CD4-positive, alpha-beta T cell (primary cell): ENCODE results near the gene KLRF1. TPM values are rescaled to one million over a fixed set of nuclear protein-coding genes. Genes with fewer than 3 reads are reported as not detected.
"Not testable (repeated sequence)": the region's sequence is repeated elsewhere in the genome, so short reads cannot be mapped to it uniquely, and the experiment has no call there.

Experiments used
- ATAC-seq: fragments of 200-7000 bp; cut with Tn5 transposase; one replicate; pipeline ENCODE4 v1.10.0; 2022; ENCODE audit warnings: mild to moderate bottlenecking; ENCODE audit not compliant: poor library complexity
- CTCF ChIA-PET: fragments of 350-600 bp; sonication (Branson Sonifier 250); formaldehyde crosslinking; loops from one replicate; lab custom pipeline; 2021; ENCODE audit warnings: antibody characterized with exemption, inconsistent platforms; lab: Charles Lee
- POLR2A ChIA-PET: fragments of 350-600 bp; sonication (Branson Sonifier 250); formaldehyde crosslinking; loops from one replicate; lab custom pipeline; 2021; ENCODE audit warnings: antibody characterized with exemption, inconsistent platforms; lab: Charles Lee
- DNase-seq, 14 experiments: peaks; one replicate each; pipeline ENCODE4 v3.0.0-alpha.2; 2013 to 2020; ENCODE audit warnings: mixed read lengths in 2 of 14
- H3K27ac ChIP-seq, 2 donors: one replicate each; pipeline versions ENCODE4 v1.5.1 to v1.7.0; 2013; ENCODE audit warnings: low read length in 2 of 2, low read depth in 1 of 2, mild to moderate bottlenecking in 1 of 2
- H3K27me3 ChIP-seq, 2 experiments: 1 replicate in 1 of 2; 2 replicates in 1 of 2; pipeline versions ENCODE4 v1.6.1 to v1.7.0; 2013; ENCODE audit warnings: low read length in 2 of 2, control low read depth in 1 of 2, mild to moderate bottlenecking in 1 of 2, moderate library complexity in 1 of 2; ENCODE audit not compliant: insufficient read depth in 2 of 2, control insufficient read depth in 1 of 2
- H3K36me3 ChIP-seq: one replicate; pipeline ENCODE4 v1.6.1; 2013; ENCODE audit warnings: low read length, control low read depth; ENCODE audit not compliant: insufficient read depth
- H3K4me1 ChIP-seq: one replicate; pipeline ENCODE4 v1.6.1; 2013; ENCODE audit warnings: low read length, control low read depth; ENCODE audit not compliant: insufficient read depth
- H3K4me3 ChIP-seq: one replicate; pipeline ENCODE4 v1.5.1; 2013; ENCODE audit warnings: mild to moderate bottlenecking, low read length, moderate library complexity
- H3K9me3 ChIP-seq, 2 experiments: 1 replicate in 1 of 2; 2 replicates in 1 of 2; pipeline versions ENCODE4 v1.6.1 to v1.7.0; 2013; ENCODE audit warnings: low read length in 2 of 2, mild to moderate bottlenecking in 2 of 2, control low read depth in 1 of 2, moderate library complexity in 1 of 2; ENCODE audit not compliant: control insufficient read depth in 1 of 2, insufficient read depth in 1 of 2
- H3K27ac Mint-ChIP-seq: one replicate; pipeline ENCODE4 v1.8.0; 2020; ENCODE audit warnings: mixed read lengths
- H3K27me3 Mint-ChIP-seq: one replicate; pipeline ENCODE4 v1.8.0; 2021; ENCODE audit warnings: mixed read lengths
- H3K36me3 Mint-ChIP-seq: one replicate; pipeline ENCODE4 v1.8.0; 2021; ENCODE audit warnings: low read depth, mixed read lengths
- H3K4me1 Mint-ChIP-seq: one replicate; pipeline ENCODE4 v1.8.0; 2021; ENCODE audit warnings: low read depth, mixed read lengths
- H3K4me3 Mint-ChIP-seq: one replicate; pipeline ENCODE4 v1.8.0; 2020; ENCODE audit warnings: mild to moderate bottlenecking, mixed read lengths
- H3K9me3 Mint-ChIP-seq: one replicate; pipeline ENCODE4 v1.8.0; 2020; ENCODE audit warnings: mixed read lengths
- CTCF ChIP-seq: fragments of 200-600 bp; IDR thresholded peaks from one replicate; pipeline ENCODE4 v1.8.0; 2022; ENCODE audit warnings: antibody characterized with exemption, mild to moderate bottlenecking
- intact Hi-C, 2 experiments: fragments of 100-400 bp; cut with DNase I in 1 of 2; cut with micrococcal nuclease in 1 of 2; formaldehyde crosslinking; loops; one replicate each; pipeline versions ENCODE4 v1.15.1 to v1.9.0; 2023 to 2025; cut with DNase I, micrococcal nuclease
- total RNA-seq, 174 experiments: library from RNA in 2 of 174; stranded (reverse) in 2 of 174; gene quantifications; one replicate each; pipeline ENCODE4 v1.2.3 and lab custom pipeline; 2021 to 2026

The KLRF1 gene
- total RNA-seq, 2 experiments from 2014 or later, result 0.44 TPM; not detected in 1

GRCh38 chr12:9870286-9870866 lies 43.1 kb downstream of the KLRF1 start:
- Mint-ChIP-seq H3K27ac (peak overlapping the region; percentile 98), H3K27me3 (no peaks in the 10 kb centered on the region), H3K9me3 (no peaks in the 10 kb centered on the region), H3K4me1 (peaks cover 30% of the 10 kb centered on the region), H3K36me3 (peaks cover 38% of the 10 kb centered on the region), H3K4me3 (peak overlapping the region; percentile 92)
- intact Hi-C loops, result loop anchor here in 1 of 2 experiments (10.0 kb wide), 1 partner anchor 494 kb away; no protein-coding TSS in a partner anchor
- Histone ChIP-seq H3K9me3 (no peaks in the 10 kb centered on the region), H3K4me1 (peaks cover 2% of the 10 kb centered on the region), H3K27ac (peak overlapping the region; percentile 90 to 91), H3K27me3 (no peaks in the 10 kb centered on the region), H3K36me3 (no peaks in the 10 kb centered on the region), H3K4me3 (peak overlapping the region; percentile 76)
- ATAC-seq (no peak), DNase-seq (peak in 4 of 14 experiments; percentile 32 to 43 (median 38))
- ChIA-PET CTCF (interaction anchor here (2.4 kb wide), 1 partner anchor 56 kb away, joined by 8 read pairs; no protein-coding TSS in a partner anchor), POLR2A (interaction anchor here (0.6 to 9.6 kb wide), 10 partner anchors 10 to 920 kb away, joined by 3 to 145 read pairs (median 4); partner anchors contain the start of gene CD69)
- no peak for TF ChIP-seq CTCF

GRCh38 chr12:9872162-9872561 lies 44.9 kb downstream of the KLRF1 start:
- Mint-ChIP-seq H3K9me3 (no peaks in the 10 kb centered on the region), H3K4me3 (no peak overlapping the region), H3K36me3 (peaks cover 23% of the 10 kb centered on the region), H3K27ac (peak overlapping the region; percentile 24), H3K4me1 (peaks cover 30% of the 10 kb centered on the region), H3K27me3 (no peaks in the 10 kb centered on the region)
- H3K36me3 ChIP-seq, result no peaks in the 10 kb centered on the region
- peaks cover 2% of the 10 kb centered on the region for H3K4me1 ChIP-seq
- no peak for TF ChIP-seq CTCF
- POLR2A ChIA-PET, result interaction anchor here (0.6 to 9.6 kb wide), 4 partner anchors 35 to 224 kb away, joined by 3 to 145 read pairs (median 12); partner anchors contain the start of gene CD69
- no peak overlapping the region for H3K27ac ChIP-seq
- H3K4me3 ChIP-seq, result no peak overlapping the region
- CTCF ChIA-PET, result interaction anchor here (0.7 to 2.4 kb wide), 3 partner anchors 9 to 129 kb away, joined by 3 to 8 read pairs (median 3); partner anchors contain the start of gene KLRF2
- DNase-seq (no peak), ATAC-seq (no peak)
- no peaks in the 10 kb centered on the region for H3K9me3 ChIP-seq
- H3K27me3 ChIP-seq, result no peaks in the 10 kb centered on the region
- intact Hi-C loops, result loop anchor here in 1 of 2 experiments (10.0 kb wide), 1 partner anchor 493 kb away; no protein-coding TSS in a partner anchor

GRCh38 chr12:9872742-9873141 lies 45.5 kb downstream of the KLRF1 start:
- intact Hi-C loops, result loop anchor here in 1 of 2 experiments (10.0 kb wide), 1 partner anchor 492 kb away; no protein-coding TSS in a partner anchor
- peaks cover 2% of the 10 kb centered on the region for H3K4me1 ChIP-seq
- no peaks in the 10 kb centered on the region for H3K27me3 ChIP-seq
- Mint-ChIP-seq H3K27me3 (no peaks in the 10 kb centered on the region), H3K4me1 (peaks cover 30% of the 10 kb centered on the region), H3K36me3 (peaks cover 18% of the 10 kb centered on the region), H3K9me3 (no peaks in the 10 kb centered on the region), H3K27ac (peak overlapping the region; percentile 50), H3K4me3 (no peak overlapping the region)
- H3K4me3 ChIP-seq, result no peak overlapping the region
- H3K9me3 ChIP-seq, result no peaks in the 10 kb centered on the region
- H3K27ac ChIP-seq, result no peak overlapping the region
- ChIA-PET CTCF (interaction anchor here (0.7 to 2.4 kb wide), 2 partner anchors 58 to 130 kb away, joined by 3 to 8 read pairs; no protein-coding TSS in a partner anchor), POLR2A (interaction anchor here (0.8 to 9.6 kb wide), 3 partner anchors 85 to 224 kb away, joined by 3 to 145 read pairs (median 5); partner anchors contain the start of gene CD69)
- H3K36me3 ChIP-seq, result no peaks in the 10 kb centered on the region
- ATAC-seq (no peak), DNase-seq (no peak)
- TF ChIP-seq CTCF, result no peak

- H3K27ac Mint-ChIP-seq, H3K36me3 ChIP-seq, H3K9me3 ChIP-seq, DNase-seq, H3K27me3 ChIP-seq, H3K9me3 Mint-ChIP-seq, H3K27me3 Mint-ChIP-seq, H3K4me1 ChIP-seq, H3K4me3 Mint-ChIP-seq, POLR2A ChIA-PET, CTCF ChIA-PET, H3K36me3 Mint-ChIP-seq, H3K27ac ChIP-seq, H3K4me3 ChIP-seq, ATAC-seq: not testable (repeated sequence)
- intact Hi-C loops, result loop anchor here in 1 of 2 experiments (10.0 kb wide), 1 partner anchor 489 kb away; no protein-coding TSS in a partner anchor
- H3K4me1 Mint-ChIP-seq, result peaks cover 18% of the 10 kb centered on the region
Observed at GRCh38 chr12:9876120-9876519, 48.8 kb downstream of the KLRF1 start.
